CD4-positive, alpha-beta memory T cell (primary cell): Measurements from ENCODE around the gene GRK5. TPM values are rescaled to one million over a fixed set of nuclear protein-coding genes. Genes with fewer than 3 reads are reported as not detected.

Source experiments
- CTCF ChIA-PET: fragments of 350-600 bp; sonication (Branson Sonifier 250); formaldehyde crosslinking; loops from one replicate; lab custom pipeline; 2021; ENCODE audit warnings: inconsistent platforms; ENCODE audit not compliant: partially characterized antibody; lab: Charles Lee
- POLR2A ChIA-PET: fragments of 350-600 bp; sonication (Branson Sonifier 250); formaldehyde crosslinking; loops from one replicate; lab custom pipeline; 2021; ENCODE audit not compliant: partially characterized antibody; lab: Charles Lee
- DNase-seq, 5 donors: peaks; one replicate each; pipeline versions ENCODE4 v3.0.0 to v3.0.0-alpha.2; 2020 to 2022; ENCODE audit warnings: mixed read lengths in 1 of 5
- H3K27ac ChIP-seq: one replicate; pipeline ENCODE4 v1.7.0; 2013; ENCODE audit warnings: low read depth, low read length
- H3K27me3 ChIP-seq: 2 replicates; pipeline ENCODE4 v1.7.0; 2013; ENCODE audit warnings: mild to moderate bottlenecking, low read length, moderate library complexity; ENCODE audit not compliant: insufficient read depth
- H3K36me3 ChIP-seq: 2 replicates; pipeline ENCODE4 v1.7.0; 2013; ENCODE audit warnings: mild to moderate bottlenecking, low read length, moderate library complexity; ENCODE audit not compliant: insufficient read depth
- H3K4me1 ChIP-seq: 2 replicates; pipeline ENCODE4 v1.7.0; 2013; ENCODE audit warnings: mild to moderate bottlenecking, low read length, moderate library complexity; ENCODE audit not compliant: insufficient read depth
- H3K4me3 ChIP-seq, 2 donors: one replicate each; pipeline ENCODE4 v1.7.0; 2013; ENCODE audit warnings: low read length in 2 of 2, mild to moderate bottlenecking in 1 of 2
- H3K9me3 ChIP-seq, 2 donors: one replicate each; pipeline ENCODE4 v1.7.0; 2013; ENCODE audit warnings: low read length in 2 of 2, control low read depth in 1 of 2; ENCODE audit not compliant: control insufficient read depth in 1 of 2
- H3K27ac Mint-ChIP-seq, 7 donors: one replicate each; pipeline ENCODE4 v1.8.0; 2020 to 2021; ENCODE audit warnings: mixed read lengths in 7 of 7, mild to moderate bottlenecking in 6 of 7, inconsistent platforms in 3 of 7, moderate library complexity in 3 of 7
- H3K27me3 Mint-ChIP-seq, 2 donors: one replicate each; pipeline ENCODE4 v1.8.0; 2020 to 2021; ENCODE audit warnings: mixed read lengths in 2 of 2
- H3K36me3 Mint-ChIP-seq, 2 donors: one replicate each; pipeline ENCODE4 v1.8.0; 2020 to 2021; ENCODE audit warnings: mixed read lengths in 2 of 2, inconsistent platforms in 1 of 2, mild to moderate bottlenecking in 1 of 2
- H3K4me1 Mint-ChIP-seq, 4 donors: one replicate each; pipeline ENCODE4 v1.8.0; 2020 to 2021; ENCODE audit warnings: mixed read lengths in 4 of 4, mild to moderate bottlenecking in 1 of 4
- H3K4me3 Mint-ChIP-seq, 8 donors: one replicate each; pipeline ENCODE4 v1.8.0; 2020 to 2021; ENCODE audit warnings: mixed read lengths in 8 of 8, mild to moderate bottlenecking in 7 of 8, moderate library complexity in 6 of 8, inconsistent platforms in 3 of 8
- H3K9me3 Mint-ChIP-seq, 8 donors: one replicate each; pipeline ENCODE4 v1.8.0; 2020 to 2021; ENCODE audit warnings: mixed read lengths in 8 of 8, mild to moderate bottlenecking in 5 of 8, inconsistent platforms in 3 of 8, moderate library complexity in 1 of 8
- intact Hi-C: fragments of 100-400 bp; cut with micrococcal nuclease; formaldehyde crosslinking; loops from one replicate; pipeline ENCODE4 v1.15.1; 2023
- polyA plus RNA-seq, 2 donors: library from polyadenylated mRNA; unstranded; fragments of 300-500 nt; fragmentation: Illumina TruSeq; gene quantifications; one replicate each; pipeline ENCODE4 v1.2.3, GENCODE V29; 2021
- total RNA-seq, 2 experiments: library from RNA; stranded (reverse); gene quantifications; one replicate each; pipeline ENCODE4 v1.2.3, GENCODE V29; 2021

Gene GRK5
- total and polyA plus RNA-seq, 4 experiments from 2014 or later: 7.6 to 27.9 (median 18.6) TPM

DNA sequence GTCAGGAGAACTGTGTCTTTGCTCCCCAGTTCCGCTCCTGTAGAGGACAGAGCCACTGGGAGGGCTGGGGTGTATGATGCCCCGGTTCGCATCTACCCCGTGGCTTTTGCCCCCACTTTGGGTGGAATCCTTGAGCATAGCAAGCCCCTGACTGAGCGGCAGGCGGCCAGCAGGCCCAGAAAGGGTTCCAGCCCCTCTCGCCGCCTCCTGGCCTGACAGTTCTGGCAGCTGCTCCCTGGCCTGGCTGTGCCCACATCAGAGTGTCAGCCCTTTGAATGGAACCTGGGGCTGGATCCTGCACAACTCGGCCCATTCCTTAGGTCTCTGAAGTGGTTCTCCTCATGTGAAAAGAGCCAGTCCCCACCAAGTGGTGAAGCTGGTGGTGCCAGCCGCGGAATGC, 106.7 kb downstream of the GRK5 start:
- intact Hi-C loops: no loop called here
- H3K27ac Mint-ChIP-seq: peak overlapping the region in 1 of 7 donors; percentile 78
- no peaks in the 10 kb centered on the region for H3K9me3 ChIP-seq
- ChIA-PET CTCF (no interaction called here), POLR2A (no interaction called here)
- peaks cover 0 to 7% of the 10 kb centered on the region in 2 donors for H3K27me3 Mint-ChIP-seq
- no peaks in the 10 kb centered on the region for H3K27me3 ChIP-seq
- H3K4me3 Mint-ChIP-seq: peak overlapping the region in 2 of 8 donors; percentile 17 to 35
- no peaks in the 10 kb centered on the region for H3K36me3 ChIP-seq
- H3K4me1 ChIP-seq: peaks cover 43% of the 10 kb centered on the region
- peaks cover 0 to 9% of the 10 kb centered on the region in 2 donors for H3K36me3 Mint-ChIP-seq
- no peaks in the 10 kb centered on the region for H3K9me3 Mint-ChIP-seq
- peaks cover 28 to 76% (median 47%) of the 10 kb centered on the region in 4 donors for H3K4me1 Mint-ChIP-seq
- H3K27ac ChIP-seq: no peak overlapping the region
- no peak overlapping the region for H3K4me3 ChIP-seq
- no peak for DNase-seq

DNA sequence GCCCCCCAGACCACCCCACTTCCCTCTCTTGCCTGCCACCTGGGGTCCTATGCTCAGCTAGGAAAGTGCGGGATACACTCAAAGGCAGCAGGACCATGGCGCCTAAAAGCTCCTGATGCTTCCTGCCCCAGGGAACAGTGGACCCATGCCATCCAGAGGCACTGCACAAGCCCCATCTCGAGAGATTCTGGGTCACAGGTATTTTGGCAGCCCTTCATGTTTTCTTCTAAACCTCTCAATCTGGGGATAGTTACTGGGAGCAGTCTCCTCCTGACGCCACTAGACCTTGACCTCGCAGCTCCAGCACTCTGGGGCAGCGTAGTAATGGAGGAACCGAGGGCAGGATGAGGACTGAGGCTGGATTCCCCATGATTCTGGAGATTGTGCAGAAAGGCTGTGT, 107.1 kb downstream of the GRK5 start:
- CTCF ChIA-PET: no interaction called here
- no peak overlapping the region for H3K27ac ChIP-seq
- Mint-ChIP-seq H3K27me3 (peaks cover 0 to 7% of the 10 kb centered on the region in 2 donors), H3K27ac (peak overlapping the region in 1 of 7 donors; percentile 78), H3K4me1 (peaks cover 26 to 77% (median 47%) of the 10 kb centered on the region in 4 donors), H3K4me3 (peak overlapping the region in 1 of 8 donors; percentile 17), H3K9me3 (no peaks in the 10 kb centered on the region), H3K36me3 (peaks cover 0 to 9% of the 10 kb centered on the region in 2 donors)
- no peaks in the 10 kb centered on the region for H3K27me3 ChIP-seq
- no peak for DNase-seq
- H3K4me3 ChIP-seq: no peak overlapping the region
- no peaks in the 10 kb centered on the region for H3K36me3 ChIP-seq
- no peaks in the 10 kb centered on the region for H3K9me3 ChIP-seq
- POLR2A ChIA-PET: no interaction called here
- peaks cover 43% of the 10 kb centered on the region for H3K4me1 ChIP-seq
- intact Hi-C loops: no loop called here

DNA sequence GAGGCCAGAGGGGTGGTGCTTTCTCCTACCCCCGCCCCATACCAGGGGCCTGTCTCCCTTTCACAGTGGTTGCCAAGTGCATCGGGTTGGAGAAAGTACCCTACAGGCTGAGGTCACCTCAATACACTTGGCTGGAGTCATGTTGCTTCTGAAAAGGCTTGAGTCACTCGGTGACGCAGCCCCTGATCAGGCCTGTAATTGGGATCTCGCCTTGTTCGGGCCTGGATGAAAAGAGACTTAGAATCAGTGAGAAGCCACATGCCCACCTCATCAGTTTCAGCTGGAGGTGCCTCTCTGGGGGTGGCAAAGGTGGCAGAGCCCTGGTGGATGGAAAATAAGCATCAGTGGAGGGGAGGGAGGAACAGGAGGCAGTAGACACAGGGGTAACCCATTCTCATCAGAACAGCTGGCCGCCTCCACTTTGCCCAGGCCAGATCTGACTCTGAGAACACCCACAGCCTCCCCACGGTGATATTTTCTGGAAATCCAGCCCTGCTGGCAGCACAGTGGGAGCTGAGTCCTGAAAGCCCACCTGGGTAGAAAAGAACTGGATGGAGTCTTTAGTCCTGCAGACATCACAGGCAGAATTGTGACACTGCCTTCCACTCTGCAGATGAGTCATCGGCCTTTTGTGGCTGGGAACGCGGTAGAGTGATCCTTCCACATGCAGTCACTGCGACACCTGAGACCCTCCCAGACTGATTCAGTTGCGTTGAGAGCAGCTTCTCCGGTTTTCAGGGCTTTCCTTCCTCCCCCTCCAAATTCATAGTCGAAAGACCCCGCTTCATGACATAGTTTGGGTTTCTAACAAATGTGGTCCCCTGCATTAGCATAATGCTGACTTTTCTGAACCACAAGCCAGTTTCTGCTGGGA, 108.0 kb downstream of the GRK5 start:
- Histone ChIP-seq H3K27me3 (no peaks in the 10 kb centered on the region), H3K4me3 (no peak overlapping the region), H3K27ac (no peak overlapping the region), H3K36me3 (no peaks in the 10 kb centered on the region), H3K4me1 (peaks cover 43% of the 10 kb centered on the region), H3K9me3 (no peaks in the 10 kb centered on the region)
- peaks cover 28 to 82% (median 47%) of the 10 kb centered on the region in 4 donors for H3K4me1 Mint-ChIP-seq
- H3K36me3 Mint-ChIP-seq: peaks cover 1 to 12% of the 10 kb centered on the region in 2 donors
- ChIA-PET CTCF (interaction anchor here (1.8 kb wide), 1 partner anchor 109 kb away, joined by 4 read pairs; no protein-coding TSS in a partner anchor), POLR2A (interaction anchor here (1.4 kb wide), 1 partner anchor 46 kb away, joined by 6 read pairs; no protein-coding TSS in a partner anchor)
- H3K9me3 Mint-ChIP-seq: no peaks in the 10 kb centered on the region
- H3K27me3 Mint-ChIP-seq: peaks cover 0 to 7% of the 10 kb centered on the region in 2 donors
- DNase-seq: peak in 3 of 5 donors; percentile 14 to 78 (median 22)
- peak overlapping the region in 5 of 7 donors; percentile 70 to 80 (median 76) for H3K27ac Mint-ChIP-seq
- intact Hi-C loops: loop anchor here (1.0 kb wide), 1 partner anchor 9 kb away; no protein-coding TSS in a partner anchor
- peak overlapping the region in 6 of 8 donors; percentile 13 to 77 (median 44) for H3K4me3 Mint-ChIP-seq

DNA sequence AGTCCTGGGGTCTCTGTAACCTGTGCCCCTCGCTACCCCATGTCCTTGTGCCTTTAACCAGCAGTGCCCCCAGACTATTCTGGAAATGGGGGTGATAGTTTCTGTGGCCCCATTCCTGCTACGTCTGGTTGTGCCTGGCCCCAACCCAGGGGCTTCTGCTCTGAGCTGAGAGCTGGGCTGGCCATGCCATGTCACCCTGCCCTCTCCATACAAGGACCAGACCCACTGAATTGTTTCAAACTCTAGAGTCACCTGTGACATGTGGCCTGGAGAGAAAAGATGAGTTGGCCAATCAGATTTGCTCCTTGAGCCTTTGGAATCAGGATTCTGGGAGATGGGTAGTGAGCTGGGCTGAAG, 108.6 kb downstream of the GRK5 start:
- Mint-ChIP-seq H3K36me3 (peaks cover 1 to 9% of the 10 kb centered on the region in 2 donors), H3K27me3 (peaks cover 0 to 7% of the 10 kb centered on the region in 2 donors), H3K27ac (peak overlapping the region in 4 of 7 donors; percentile 63 to 80 (median 75)), H3K9me3 (no peaks in the 10 kb centered on the region), H3K4me1 (peaks cover 28 to 78% (median 45%) of the 10 kb centered on the region in 4 donors), H3K4me3 (no peak overlapping the region)
- Histone ChIP-seq H3K27me3 (no peaks in the 10 kb centered on the region), H3K36me3 (no peaks in the 10 kb centered on the region), H3K4me1 (peaks cover 43% of the 10 kb centered on the region), H3K4me3 (no peak overlapping the region), H3K9me3 (no peaks in the 10 kb centered on the region), H3K27ac (no peak overlapping the region)
- POLR2A ChIA-PET: interaction anchor here (1.4 kb wide), 1 partner anchor 47 kb away, joined by 6 read pairs; no protein-coding TSS in a partner anchor
- CTCF ChIA-PET: interaction anchor here (1.8 kb wide), 1 partner anchor 110 kb away, joined by 4 read pairs; no protein-coding TSS in a partner anchor
- no peak for DNase-seq
- intact Hi-C loops: no loop called here

DNA sequence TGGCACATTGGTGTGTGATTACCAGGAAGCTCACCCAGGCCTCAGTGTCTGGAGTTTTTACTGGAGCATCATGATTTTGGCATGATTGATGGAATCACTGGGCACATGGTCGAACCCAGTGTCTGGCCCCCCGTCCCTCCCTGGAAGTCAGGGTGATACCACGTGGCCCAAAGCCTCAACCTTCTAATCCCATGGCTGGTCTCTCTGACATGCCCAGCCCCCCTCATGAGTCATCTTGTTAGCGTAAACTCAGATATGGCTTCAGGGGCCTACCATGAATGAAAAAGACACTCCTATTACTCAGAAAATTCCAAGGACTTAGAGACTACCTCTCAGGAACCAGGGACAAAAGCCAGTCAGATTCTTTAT, 109.3 kb downstream of the GRK5 start:
- Histone ChIP-seq H3K27me3 (no peaks in the 10 kb centered on the region), H3K27ac (no peak overlapping the region), H3K36me3 (no peaks in the 10 kb centered on the region), H3K4me1 (peaks cover 43% of the 10 kb centered on the region), H3K9me3 (no peaks in the 10 kb centered on the region), H3K4me3 (no peak overlapping the region)
- intact Hi-C loops: no loop called here
- Mint-ChIP-seq H3K4me3 (no peak overlapping the region), H3K36me3 (peaks cover 3 to 11% of the 10 kb centered on the region in 2 donors), H3K4me1 (peaks cover 27 to 75% (median 42%) of the 10 kb centered on the region in 4 donors), H3K9me3 (no peaks in the 10 kb centered on the region), H3K27ac (peak overlapping the region in 2 of 7 donors; percentile 46 to 47), H3K27me3 (peaks cover 0 to 7% of the 10 kb centered on the region in 2 donors)
- ChIA-PET POLR2A (interaction anchor here (0.5 to 1.4 kb wide), 2 partner anchors 48 to 387 kb away, joined by 3 to 6 read pairs; no protein-coding TSS in a partner anchor), CTCF (interaction anchor here (1.8 kb wide), 1 partner anchor 110 kb away, joined by 4 read pairs; no protein-coding TSS in a partner anchor)
- no peak for DNase-seq

DNA sequence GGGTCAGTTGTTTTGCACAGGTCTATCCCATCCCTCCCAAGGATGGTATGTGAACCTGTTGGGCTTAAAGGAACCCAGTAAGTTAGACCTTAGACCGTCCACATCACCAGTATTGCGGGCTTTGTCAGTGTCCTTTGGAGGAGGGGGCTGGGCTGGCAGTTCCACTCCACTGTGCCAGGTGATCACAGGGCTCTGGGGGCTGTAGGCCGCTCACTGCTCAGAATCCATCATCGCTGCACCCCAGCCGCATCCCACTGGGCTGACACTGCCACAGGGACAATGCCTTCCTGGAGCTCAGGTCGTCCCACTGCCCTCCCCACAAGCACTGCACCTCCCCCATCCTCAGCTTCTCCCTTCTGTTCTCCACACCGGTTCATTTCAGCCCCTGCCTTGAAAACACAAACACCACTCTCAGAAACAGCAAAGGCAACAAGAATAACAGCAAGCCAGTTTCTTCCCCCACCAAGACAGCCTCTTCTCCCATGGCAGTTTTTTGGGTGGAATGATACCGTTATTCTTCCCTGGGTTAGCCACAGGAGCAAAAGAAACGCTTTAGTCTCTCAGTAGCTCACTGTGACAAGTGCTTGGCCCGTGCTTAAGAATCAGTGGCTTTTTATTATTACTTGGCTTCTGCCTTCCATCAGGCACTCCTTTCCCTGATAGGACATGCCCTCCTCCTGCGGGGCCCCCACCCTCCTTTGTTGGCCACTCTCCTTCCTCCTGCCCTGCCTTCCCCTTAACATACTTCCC, 111.2 kb downstream of the GRK5 start:
- Mint-ChIP-seq H3K9me3 (no peaks in the 10 kb centered on the region), H3K27ac (peak overlapping the region in 2 of 7 donors; percentile 21 to 79), H3K36me3 (peaks cover 3 to 8% of the 10 kb centered on the region in 2 donors), H3K4me1 (peaks cover 20 to 65% (median 34%) of the 10 kb centered on the region in 4 donors), H3K27me3 (peaks cover 0 to 3% of the 10 kb centered on the region in 2 donors), H3K4me3 (no peak overlapping the region)
- ChIA-PET POLR2A (no interaction called here), CTCF (no interaction called here)
- H3K27ac ChIP-seq: no peak overlapping the region
- intact Hi-C loops: no loop called here
- H3K4me1 ChIP-seq: peaks cover 29% of the 10 kb centered on the region
- no peak overlapping the region for H3K4me3 ChIP-seq
- no peak for DNase-seq
- no peaks in the 10 kb centered on the region for H3K27me3 ChIP-seq
- no peaks in the 10 kb centered on the region for H3K9me3 ChIP-seq
- H3K36me3 ChIP-seq: no peaks in the 10 kb centered on the region
